Measurements from ENCODE around the gene CFAP161.

The CFAP161 gene

GRCh38 chr15:81182031-81182755, 48.1 kb downstream of the CFAP161 start:
- in situ Hi-C loops (cut with MboI; ENCODE audit: low sequenced_read_pairs), result no loop called here

GRCh38 chr15:81182756-81183438, 48.8 kb downstream of the CFAP161 start:
- in situ Hi-C loops (cut with MboI; ENCODE audit: low sequenced_read_pairs), result no loop called here

- in situ Hi-C loops (cut with MboI; ENCODE audit: low sequenced_read_pairs), result no loop called here
Observed at GRCh38 chr15:81183439-81183775, 49.3 kb downstream of the CFAP161 start.

- in situ Hi-C loops (cut with MboI; ENCODE audit: low sequenced_read_pairs), result no loop called here
Observed at GRCh38 chr15:81184188-81184587, 50.1 kb downstream of the CFAP161 start.

- in situ Hi-C loops (cut with MboI; ENCODE audit: low sequenced_read_pairs), result no loop called here
Observed at GRCh38 chr15:81185631-81186295, 51.7 kb downstream of the CFAP161 start.

- in situ Hi-C loops (cut with MboI; ENCODE audit: low sequenced_read_pairs), result no loop called here
Observed at GRCh38 chr15:81188354-81188753, 54.3 kb downstream of the CFAP161 start.

GRCh38 chr15:81189583-81190283, 55.7 kb downstream of the CFAP161 start:
- in situ Hi-C loops (cut with MboI; ENCODE audit: low sequenced_read_pairs), result no loop called here

GRCh38 chr15:81190922-81191507, 56.9 kb downstream of the CFAP161 start:
- in situ Hi-C loops (cut with MboI; ENCODE audit: low sequenced_read_pairs), result no loop called here

- in situ Hi-C loops (cut with MboI; ENCODE audit: low sequenced_read_pairs), result no loop called here
Observed at GRCh38 chr15:81191701-81192100, 57.6 kb downstream of the CFAP161 start.

- in situ Hi-C loops (cut with MboI; ENCODE audit: low sequenced_read_pairs), result no loop called here
Observed at GRCh38 chr15:81194723-81195122, 60.7 kb downstream of the CFAP161 start.

- in situ Hi-C loops (cut with MboI; ENCODE audit: low sequenced_read_pairs), result no loop called here
Observed at GRCh38 chr15:81195339-81195864, 61.3 kb downstream of the CFAP161 start.

GRCh38 chr15:81196576-81197254, 62.6 kb downstream of the CFAP161 start, which contains the start of gene IL16:
TSS of gene IL16 (plus strand) at chr15:81196879. CDS start at chr15:81225400, 28,521 bp downstream.
- in situ Hi-C loops (cut with MboI; ENCODE audit: low sequenced_read_pairs), result no loop called here

- in situ Hi-C loops (cut with MboI; ENCODE audit: low sequenced_read_pairs), result no loop called here
Observed at GRCh38 chr15:81197255-81197630, 63.2 kb downstream of the CFAP161 start.

- in situ Hi-C loops (cut with MboI; ENCODE audit: low sequenced_read_pairs), result no loop called here
Observed at GRCh38 chr15:81197688-81198281, 63.7 kb downstream of the CFAP161 start.

Data from HL-60/S4 treated with retinoic acid at 250 ng/mL for 4 days and 3 days (cell line).